IMR-90 (cell line): ENCODE measurements around the gene NALCN. TPM values are rescaled to one million over a fixed set of nuclear protein-coding genes. Genes with fewer than 3 reads are reported as not detected.

Experiments used
- ATAC-seq: fragments of 200-7000 bp; cut with Tn5 transposase; 2 replicates; pipeline ENCODE4 v1.9.1; 2020; ENCODE audit warnings: low read depth, mild to moderate bottlenecking, moderate library complexity
- BruUV-seq: library from RNA; stranded (reverse); fragments of 400-500 nt; replicated peaks from 2 replicates; lab custom pipeline; 2021; lab: Mats Ljungman, UMichigan
- CTCF ChIA-PET: fragments of 300-600 bp; formaldehyde crosslinking; extraction: SDS; loops from one replicate; lab custom pipeline; 2021; ENCODE audit warnings: antibody characterized with exemption; lab: Yijun Ruan, JAX
- POLR2A ChIA-PET: fragments of 300-600 bp; sonication (Branson Sonifier 250); formaldehyde crosslinking; loops from one replicate; lab custom pipeline; 2022; ENCODE audit warnings: antibody characterized with exemption; ENCODE audit not compliant: unreplicated experiment; lab: Charles Lee
- DNase-seq: peaks from one replicate; pipeline ENCODE4 v3.0.0; 2013
- H2AFZ ChIP-seq: replicated peaks from 2 replicates; pipeline ENCODE3; 2013; ENCODE audit warnings: low read length, mild to moderate bottlenecking; ENCODE audit not compliant: poor library complexity
- H2AK5ac ChIP-seq: 2 replicates; pipeline ENCODE4 v1.6.1; 2013; ENCODE audit warnings: low read depth, low read length, inconsistent platforms
- H2AK9ac ChIP-seq: replicated peaks from 2 replicates; pipeline ENCODE3; 2013; ENCODE audit warnings: mild to moderate bottlenecking, low read depth, low read length, moderate library complexity; ENCODE audit not compliant: poor library complexity
- H2BK120ac ChIP-seq: 2 replicates; pipeline ENCODE4 v1.6.1; 2013; ENCODE audit warnings: low read depth, low read length, inconsistent platforms
- H2BK15ac ChIP-seq: 3 replicates; pipeline ENCODE4 v1.6.1; 2013; ENCODE audit warnings: low read depth, low read length, inconsistent platforms
- H2BK20ac ChIP-seq: 2 replicates; pipeline ENCODE4 v1.6.1; 2013; ENCODE audit warnings: low read depth, mild to moderate bottlenecking, inconsistent platforms, low read length, moderate library complexity
- H2BK5ac ChIP-seq: 2 replicates; pipeline ENCODE4 v1.6.1; 2013; ENCODE audit warnings: mild to moderate bottlenecking, low read depth, low read length, inconsistent platforms; ENCODE audit not compliant: poor library complexity, severe bottlenecking
- H3K14ac ChIP-seq: replicated peaks from 2 replicates; pipeline ENCODE4 v1.6.1; 2013; ENCODE audit warnings: low read depth, low read length, inconsistent platforms
- H3K18ac ChIP-seq: 2 replicates; pipeline ENCODE4 v1.6.1; 2013; ENCODE audit warnings: low read depth, low read length, control low read depth
- H3K23ac ChIP-seq: 2 replicates; pipeline ENCODE4 v1.6.1; 2013; ENCODE audit warnings: low read depth, low read length, inconsistent platforms
- H3K27ac ChIP-seq: 2 replicates; pipeline ENCODE4 v1.5.1; 2013; ENCODE audit warnings: mild to moderate bottlenecking, control low read depth, low read length; ENCODE audit not compliant: insufficient read depth
- H3K27me3 ChIP-seq: 2 replicates; pipeline ENCODE4 v1.6.1; 2013; ENCODE audit warnings: low read length; ENCODE audit not compliant: control insufficient read depth, insufficient read depth
- H3K36me3 ChIP-seq: 2 replicates; pipeline ENCODE4 v1.6.1; 2013; ENCODE audit warnings: low read length, mixed read lengths; ENCODE audit not compliant: control insufficient read depth, insufficient read depth
- H3K4ac ChIP-seq: 2 replicates; pipeline ENCODE4 v1.6.1; 2013; ENCODE audit warnings: low read depth, low read length, inconsistent platforms
- H3K4me1 ChIP-seq: 2 replicates; pipeline ENCODE4 v1.6.1; 2013; ENCODE audit warnings: low read length, mixed read lengths; ENCODE audit not compliant: control insufficient read depth, insufficient read depth
- H3K4me2 ChIP-seq: 2 replicates; pipeline ENCODE4 v1.6.1; 2013; ENCODE audit warnings: low read depth, mild to moderate bottlenecking, control low read depth, low read length, moderate library complexity
- H3K4me3 ChIP-seq: 2 replicates; pipeline ENCODE4 v1.5.1; 2013; ENCODE audit warnings: low read depth, mild to moderate bottlenecking, control low read depth, low read length, moderate library complexity; ENCODE audit not compliant: insufficient read depth
- H3K56ac ChIP-seq: 2 replicates; pipeline ENCODE4 v1.6.1; 2013; ENCODE audit warnings: low read length, inconsistent platforms; ENCODE audit not compliant: insufficient read depth; ENCODE audit errors: extremely low read depth
- H3K79me1 ChIP-seq, 2 experiments: 2 replicates each; pipeline ENCODE4 v1.6.1; 2013; ENCODE audit warnings: low read length in 2 of 2, inconsistent platforms in 1 of 2, low read depth in 1 of 2
- H3K9ac ChIP-seq: 2 replicates; pipeline ENCODE4 v1.6.1; 2013; ENCODE audit warnings: low read depth, low read length, control low read depth
- H3K9me1 ChIP-seq: 2 replicates; pipeline ENCODE4 v1.6.1; 2013; ENCODE audit warnings: low read length, inconsistent platforms; ENCODE audit not compliant: insufficient read depth
- H3K9me3 ChIP-seq: 2 replicates; pipeline ENCODE4 v1.6.1; 2013; ENCODE audit warnings: low read length; ENCODE audit not compliant: control insufficient read depth, insufficient read depth
- H4K20me1 ChIP-seq: 2 replicates; pipeline ENCODE4 v1.6.1; 2013; ENCODE audit warnings: low read length, inconsistent platforms; ENCODE audit not compliant: insufficient read depth
- H4K5ac ChIP-seq: 2 replicates; pipeline ENCODE4 v1.6.1; 2013; ENCODE audit warnings: mild to moderate bottlenecking, low read depth, low read length, control low read depth
- H4K8ac ChIP-seq, 2 experiments: 2 replicates each; pipeline ENCODE4 v1.6.1; 2013; ENCODE audit warnings: low read depth in 2 of 2, low read length in 2 of 2, control low read depth in 1 of 2, inconsistent platforms in 1 of 2
- H4K91ac ChIP-seq: 2 replicates; pipeline ENCODE4 v1.6.1; 2013; ENCODE audit warnings: low read depth, low read length, inconsistent platforms; ENCODE audit not compliant: insufficient read depth
- BHLHE40 ChIP-seq: fragments of 150-350 bp; IDR thresholded peaks from 2 replicates; pipeline ENCODE4 v1.6.1; 2016; ENCODE audit warnings: mild to moderate bottlenecking, low read depth, low read length
- CHD1 ChIP-seq: IDR thresholded peaks from 2 replicates; pipeline ENCODE4 v1.6.1; 2012; ENCODE audit warnings: low read depth, low read length, improper control_type of control experiment
- FOS ChIP-seq: fragments of 150-350 bp; IDR thresholded peaks from 2 replicates; pipeline ENCODE4 v1.6.1; 2016; ENCODE audit warnings: low read depth, low read length
- MAFK ChIP-seq: IDR thresholded peaks from 2 replicates; pipeline ENCODE4 v1.6.1; 2012; ENCODE audit warnings: low read depth, low read length, improper control_type of control experiment
- MAZ ChIP-seq: IDR thresholded peaks from 2 replicates; pipeline ENCODE4 v1.6.1; 2012; ENCODE audit warnings: low read depth, mild to moderate bottlenecking, low read length, improper control_type of control experiment, moderate library complexity, borderline replicate concordance
- MXI1 ChIP-seq: IDR thresholded peaks from 2 replicates; pipeline ENCODE4 v1.6.1; 2012; ENCODE audit warnings: low read depth, mild to moderate bottlenecking, low read length, moderate library complexity, borderline replicate concordance
- NFE2L2 ChIP-seq: fragments of 150-350 bp; IDR thresholded peaks from 2 replicates; pipeline ENCODE4 v1.6.1; 2016; ENCODE audit warnings: low read depth, mild to moderate bottlenecking, low read length
- POLR2A ChIP-seq: IDR thresholded peaks from 2 replicates; pipeline ENCODE4 v1.6.1; 2012; ENCODE audit warnings: mild to moderate bottlenecking, low read depth, low read length
- RAD21 ChIP-seq: IDR thresholded peaks from 2 replicates; pipeline ENCODE4 v1.6.1; 2012; ENCODE audit warnings: low read length, improper control_type of control experiment
- RCOR1 ChIP-seq: IDR thresholded peaks from 2 replicates; pipeline ENCODE4 v1.6.1; 2012; ENCODE audit warnings: mild to moderate bottlenecking, low read length, improper control_type of control experiment; ENCODE audit not compliant: insufficient replicate concordance
- RFX5 ChIP-seq: IDR thresholded peaks from 2 replicates; pipeline ENCODE4 v1.8.0; 2012; ENCODE audit warnings: low read depth, mild to moderate bottlenecking, low read length, moderate library complexity
- SMC3 ChIP-seq: fragments of 150-350 bp; IDR thresholded peaks from 2 replicates; pipeline ENCODE4 v1.6.1; 2016; ENCODE audit warnings: low read depth, mild to moderate bottlenecking, antibody characterized with exemption, low read length, moderate library complexity
- WGBS, 2 experiments: methylation state at CpG; one replicate each; pipeline versions ENCODE4 v1.1.5 to v1.1.7; 2013; ENCODE audit warnings: missing lambda C conversion rate in 2 of 2; ENCODE audit not compliant: insufficient read length in 1 of 2; ENCODE audit errors: extremely low coverage in 2 of 2; 5-methylcytosine and 5-hydroxymethylcytosine counted together
- dilution Hi-C: fragments of 300-500 bp; cut with HindIII; formaldehyde crosslinking; loops from one replicate; pipeline ENCODE4 v1.14.3; 2018; ENCODE audit warnings: low sequenced_read_pairs; ENCODE audit not compliant: unreplicated experiment
- in situ Hi-C: fragments of 300-500 bp; cut with MboI; formaldehyde crosslinking; loops from 3 replicates; pipeline ENCODE4 v1.14.3; 2019; ENCODE audit warnings: low sequenced_read_pairs, inconsistent platforms, mixed read lengths
- intact Hi-C: fragments of 100-400 bp; cut with micrococcal nuclease; formaldehyde crosslinking; loops from 2 replicates; pipeline ENCODE4 v1.10.0; 2022
- polyA plus RNA-seq, 3 experiments: library from polyadenylated mRNA; depleted of rRNA; stranded (reverse); fragments of >200 nt; gene quantifications; 2 replicates each; pipeline ENCODE4 v1.2.3, GENCODE V29; 2012; ENCODE audit warnings: low replicate concordance in 1 of 3
- total RNA-seq: library from RNA; depleted of rRNA; stranded (reverse); fragments of >200 nt; gene quantifications from 2 replicates; pipeline ENCODE4 v1.2.3, GENCODE V29; 2012
- TF ChIP-seq, protein P1 (sequence below): conservative IDR thresholded peaks from 2 replicates; pipeline ENCODE4 v1.5.1; 2012; ENCODE audit warnings: mild to moderate bottlenecking, low read depth, low read length, improper control_type of control experiment
- TF ChIP-seq, protein P2 (sequence below): fragments of 150-350 bp; IDR thresholded peaks from 2 replicates; pipeline ENCODE4 v1.6.1; 2017; ENCODE audit warnings: mild to moderate bottlenecking, antibody characterized with exemption, low read length, low read depth
- TF ChIP-seq, protein P3 (sequence below): fragments of 150-350 bp; IDR thresholded peaks from 2 replicates; pipeline ENCODE4 v1.6.1; 2016; ENCODE audit warnings: low read depth, mild to moderate bottlenecking, low read length, moderate library complexity, borderline replicate concordance

Gene NALCN
- total and polyA plus RNA-seq, 2 of the 4 experiments (the other 2 are of a cell fraction): 2.9 to 4.8 TPM

DNA sequence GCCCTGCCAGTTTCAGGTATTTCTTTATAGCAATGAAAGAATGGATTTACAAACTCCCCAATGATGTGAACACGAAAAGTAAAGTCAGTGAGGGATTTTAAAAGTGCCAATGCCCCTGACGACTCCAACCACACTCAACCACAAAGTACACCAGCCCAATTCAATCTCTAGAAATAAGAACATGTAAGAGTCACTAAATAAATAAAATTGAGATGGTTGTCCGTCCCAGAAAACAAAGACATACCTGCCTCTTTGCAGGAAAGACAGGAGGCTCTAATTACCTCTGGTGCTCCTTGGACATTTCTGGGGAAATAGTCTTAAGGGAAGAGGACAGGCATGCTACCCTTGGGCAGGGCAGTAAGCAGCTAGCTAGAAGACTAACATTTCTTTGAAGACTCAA, 55.8 kb downstream of the NALCN start:
- dilution Hi-C loops (no loop called here), in situ Hi-C loops (no loop called here), intact Hi-C loops (no loop called here)
- ChIA-PET CTCF (no interaction called here), POLR2A (no interaction called here)
- no peaks in the 10 kb centered on the region for H4K20me1 ChIP-seq
- no peak overlapping the region for H4K91ac ChIP-seq
- no peak overlapping the region for H4K5ac ChIP-seq
- H3K9me3 ChIP-seq: no peaks in the 10 kb centered on the region
- H3K18ac ChIP-seq: no peak overlapping the region
- H3K27ac ChIP-seq: no peak overlapping the region
- H3K9ac ChIP-seq: no peak overlapping the region
- H2BK15ac ChIP-seq: no peak overlapping the region
- ATAC-seq (no peak), DNase-seq (no peak)
- no peaks in the 10 kb centered on the region for H3K9me1 ChIP-seq
- TF ChIP-seq, protein P1, sequence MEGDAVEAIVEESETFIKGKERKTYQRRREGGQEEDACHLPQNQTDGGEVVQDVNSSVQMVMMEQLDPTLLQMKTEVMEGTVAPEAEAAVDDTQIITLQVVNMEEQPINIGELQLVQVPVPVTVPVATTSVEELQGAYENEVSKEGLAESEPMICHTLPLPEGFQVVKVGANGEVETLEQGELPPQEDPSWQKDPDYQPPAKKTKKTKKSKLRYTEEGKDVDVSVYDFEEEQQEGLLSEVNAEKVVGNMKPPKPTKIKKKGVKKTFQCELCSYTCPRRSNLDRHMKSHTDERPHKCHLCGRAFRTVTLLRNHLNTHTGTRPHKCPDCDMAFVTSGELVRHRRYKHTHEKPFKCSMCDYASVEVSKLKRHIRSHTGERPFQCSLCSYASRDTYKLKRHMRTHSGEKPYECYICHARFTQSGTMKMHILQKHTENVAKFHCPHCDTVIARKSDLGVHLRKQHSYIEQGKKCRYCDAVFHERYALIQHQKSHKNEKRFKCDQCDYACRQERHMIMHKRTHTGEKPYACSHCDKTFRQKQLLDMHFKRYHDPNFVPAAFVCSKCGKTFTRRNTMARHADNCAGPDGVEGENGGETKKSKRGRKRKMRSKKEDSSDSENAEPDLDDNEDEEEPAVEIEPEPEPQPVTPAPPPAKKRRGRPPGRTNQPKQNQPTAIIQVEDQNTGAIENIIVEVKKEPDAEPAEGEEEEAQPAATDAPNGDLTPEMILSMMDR: no peak
- TF ChIP-seq RCOR1 (no peak), RFX5 (no peak), POLR2A (no peak), FOS (no peak), MXI1 (no peak), RAD21 (no peak), MAZ (no peak), SMC3 (no peak), BHLHE40 (no peak), MAFK (no peak), CHD1 (no peak), NFE2L2 (no peak)
- TF ChIP-seq, protein P2, sequence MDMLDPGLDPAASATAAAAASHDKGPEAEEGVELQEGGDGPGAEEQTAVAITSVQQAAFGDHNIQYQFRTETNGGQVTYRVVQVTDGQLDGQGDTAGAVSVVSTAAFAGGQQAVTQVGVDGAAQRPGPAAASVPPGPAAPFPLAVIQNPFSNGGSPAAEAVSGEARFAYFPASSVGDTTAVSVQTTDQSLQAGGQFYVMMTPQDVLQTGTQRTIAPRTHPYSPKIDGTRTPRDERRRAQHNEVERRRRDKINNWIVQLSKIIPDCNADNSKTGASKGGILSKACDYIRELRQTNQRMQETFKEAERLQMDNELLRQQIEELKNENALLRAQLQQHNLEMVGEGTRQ: no peak
- TF ChIP-seq, protein P3, sequence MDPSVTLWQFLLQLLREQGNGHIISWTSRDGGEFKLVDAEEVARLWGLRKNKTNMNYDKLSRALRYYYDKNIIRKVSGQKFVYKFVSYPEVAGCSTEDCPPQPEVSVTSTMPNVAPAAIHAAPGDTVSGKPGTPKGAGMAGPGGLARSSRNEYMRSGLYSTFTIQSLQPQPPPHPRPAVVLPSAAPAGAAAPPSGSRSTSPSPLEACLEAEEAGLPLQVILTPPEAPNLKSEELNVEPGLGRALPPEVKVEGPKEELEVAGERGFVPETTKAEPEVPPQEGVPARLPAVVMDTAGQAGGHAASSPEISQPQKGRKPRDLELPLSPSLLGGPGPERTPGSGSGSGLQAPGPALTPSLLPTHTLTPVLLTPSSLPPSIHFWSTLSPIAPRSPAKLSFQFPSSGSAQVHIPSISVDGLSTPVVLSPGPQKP: no peak
- H3K14ac ChIP-seq: no peak overlapping the region
- no peak overlapping the region for H3K23ac ChIP-seq
- no peak overlapping the region for H2AFZ ChIP-seq
- H2BK120ac ChIP-seq: no peak overlapping the region
- H3K27me3 ChIP-seq: no peaks in the 10 kb centered on the region
- H3K4me2 ChIP-seq: no peak overlapping the region
- H2AK5ac ChIP-seq: no peak overlapping the region
- no peak overlapping the region for H2BK20ac ChIP-seq
- WGBS, 2 experiments: no CpG with 5 or more reads among the region's 3 CpGs
- H3K79me1 ChIP-seq: no peaks in the 10 kb centered on the region
- H4K8ac ChIP-seq: no peak overlapping the region
- no peak overlapping the region for H3K56ac ChIP-seq
- H3K4me1 ChIP-seq: no peaks in the 10 kb centered on the region
- H3K4me3 ChIP-seq: no peak overlapping the region
- H3K36me3 ChIP-seq: no peaks in the 10 kb centered on the region
- no peak overlapping the region for H2BK5ac ChIP-seq
- no peak overlapping the region for H2AK9ac ChIP-seq
- no TSS peak for BruUV-seq
- H3K4ac ChIP-seq: no peak overlapping the region
